ENCODE data around the gene SETD4.
"Not testable (repeated sequence)": the region's sequence is repeated elsewhere in the genome, so short reads cannot be mapped to it uniquely, and the experiment has no call there.

The SETD4 gene, protein sequence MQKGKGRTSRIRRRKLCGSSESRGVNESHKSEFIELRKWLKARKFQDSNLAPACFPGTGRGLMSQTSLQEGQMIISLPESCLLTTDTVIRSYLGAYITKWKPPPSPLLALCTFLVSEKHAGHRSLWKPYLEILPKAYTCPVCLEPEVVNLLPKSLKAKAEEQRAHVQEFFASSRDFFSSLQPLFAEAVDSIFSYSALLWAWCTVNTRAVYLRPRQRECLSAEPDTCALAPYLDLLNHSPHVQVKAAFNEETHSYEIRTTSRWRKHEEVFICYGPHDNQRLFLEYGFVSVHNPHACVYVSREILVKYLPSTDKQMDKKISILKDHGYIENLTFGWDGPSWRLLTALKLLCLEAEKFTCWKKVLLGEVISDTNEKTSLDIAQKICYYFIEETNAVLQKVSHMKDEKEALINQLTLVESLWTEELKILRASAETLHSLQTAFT

DNA sequence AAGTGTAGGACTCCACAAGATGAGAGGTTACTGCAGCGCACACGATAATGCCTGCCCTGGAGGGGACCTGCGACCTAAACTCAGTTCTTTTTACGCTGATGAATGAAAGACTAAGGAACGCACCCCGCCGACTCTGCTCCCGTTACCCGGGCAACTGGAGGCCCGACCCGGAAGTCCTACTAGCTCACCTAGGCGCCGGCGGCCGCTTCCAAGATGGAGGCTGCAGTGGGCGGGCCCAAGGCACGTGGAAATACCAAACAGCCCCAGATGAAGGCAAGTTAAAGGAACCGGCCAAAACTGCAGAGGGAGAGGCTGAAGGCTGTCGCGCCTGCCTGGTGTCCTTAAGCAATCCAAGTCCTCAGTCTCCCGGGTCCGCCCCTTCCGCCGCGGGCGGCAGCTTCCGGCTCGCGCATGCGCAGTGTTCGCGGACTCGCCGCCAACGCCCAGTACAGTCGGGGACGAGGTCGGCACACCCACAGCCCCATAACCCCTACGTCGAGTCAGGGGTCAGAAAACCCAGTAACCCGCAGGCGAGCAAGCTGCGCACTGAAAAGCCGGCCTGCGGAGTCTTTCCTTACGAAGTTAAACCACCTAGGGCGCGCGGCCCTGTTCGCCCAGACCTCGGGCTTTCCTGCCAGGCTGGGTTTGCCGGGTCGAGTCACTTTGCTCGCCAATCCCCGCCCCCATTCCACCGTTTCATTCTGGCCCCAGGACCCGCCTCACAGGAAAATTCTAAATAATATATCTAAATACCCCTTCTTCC lies at the start of gene SETD4:
Gene SETD4 (minus strand): TSS at position 368 of the 763 bp plus-strand sequence. CDS start 1,638 bp downstream, outside the sequence.
- DNase-seq: peak; percentile 89

DNA sequence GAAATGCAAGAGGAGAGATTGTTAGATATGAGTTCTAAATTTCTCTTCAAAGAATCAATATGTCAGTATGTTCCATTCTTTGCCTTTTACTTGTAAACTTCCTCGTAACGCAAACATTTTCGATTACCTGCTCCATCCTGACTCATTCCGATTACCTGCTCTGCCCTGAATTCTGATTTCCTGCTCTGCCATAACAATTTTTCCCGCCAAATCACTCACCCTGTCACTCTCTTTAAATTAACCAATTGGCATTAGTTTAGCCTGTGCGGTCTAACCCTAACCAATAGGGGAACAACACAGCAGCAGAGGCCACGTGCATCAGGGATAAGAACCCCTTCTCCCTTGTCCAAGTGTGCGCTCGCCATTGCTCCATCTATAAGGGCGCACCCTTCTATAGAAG lies 49.5 kb upstream of the SETD4 start:
- DNase-seq: no peak

DNA sequence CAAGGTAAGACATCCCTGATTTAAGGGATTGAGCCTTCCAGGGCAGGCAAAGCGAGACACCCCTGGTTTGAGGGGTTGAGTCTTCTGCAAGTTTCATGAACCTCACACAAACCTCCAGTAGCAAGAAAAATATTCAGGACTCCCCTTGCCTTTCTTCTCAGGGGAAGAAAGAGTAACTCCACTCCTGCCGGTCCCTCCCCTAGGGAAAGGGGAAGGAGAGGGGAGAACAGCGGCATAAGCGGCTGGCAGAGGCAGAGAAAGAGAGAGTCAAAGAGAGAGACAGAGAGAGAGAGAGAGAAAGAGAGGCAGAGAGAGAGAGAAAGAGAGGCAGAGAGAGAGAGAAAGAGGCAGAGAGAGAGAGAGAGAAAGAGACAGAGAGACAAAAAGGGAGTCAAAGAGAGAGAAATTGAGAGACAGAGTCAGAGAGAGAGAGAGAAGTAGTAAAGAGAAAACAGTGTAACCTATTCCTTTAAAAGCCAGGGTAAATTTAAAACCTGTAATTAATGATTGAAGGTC lies 45.1 kb upstream of the SETD4 start:
- DNase-seq: no peak

DNA sequence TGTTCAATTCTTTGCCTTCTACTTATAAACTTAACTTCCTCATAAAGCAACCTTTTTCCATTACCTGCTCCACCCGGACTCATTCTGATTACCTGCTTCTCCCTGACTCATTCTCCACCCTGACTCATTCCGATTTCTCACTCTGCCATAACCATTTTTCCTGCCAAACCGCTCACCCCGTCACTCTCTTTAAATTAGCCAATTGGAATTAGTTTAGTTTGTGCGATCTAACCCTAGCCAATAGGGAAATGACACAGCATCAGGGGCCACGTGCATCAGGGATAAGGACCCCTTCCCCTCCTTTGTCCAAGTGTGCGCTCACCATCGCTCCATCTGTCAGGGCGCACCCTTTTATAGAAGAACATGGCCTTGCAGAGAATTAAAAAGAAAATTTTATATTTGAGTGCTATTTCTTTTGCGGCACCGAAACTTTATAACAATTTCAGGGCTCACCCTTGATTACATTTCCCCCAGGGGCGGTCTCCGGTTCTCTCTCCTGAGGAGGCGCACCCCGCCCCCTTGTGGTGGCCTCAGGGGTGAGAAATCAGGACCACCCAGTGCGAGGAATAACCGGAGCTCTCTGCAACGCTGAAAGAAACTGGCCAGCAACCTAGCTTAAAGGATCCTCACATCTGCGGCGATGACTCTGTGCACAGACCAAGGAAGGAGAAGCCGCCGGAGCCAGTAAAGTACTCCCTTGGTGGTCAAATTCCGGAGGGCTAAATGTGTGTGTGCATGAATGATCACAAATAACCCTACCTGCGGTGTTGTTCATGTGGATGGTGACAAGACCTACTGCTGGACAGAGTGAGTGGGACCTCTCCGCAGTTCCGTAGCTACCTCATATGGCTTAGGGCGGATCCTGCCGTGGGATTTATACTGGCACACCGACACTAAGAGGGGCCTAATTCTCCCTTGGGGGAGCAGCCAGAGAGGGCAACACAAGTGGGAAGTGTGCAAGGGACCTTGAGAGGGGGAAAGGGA lies 44.3 kb upstream of the SETD4 start:
- no peak for DNase-seq

DNA sequence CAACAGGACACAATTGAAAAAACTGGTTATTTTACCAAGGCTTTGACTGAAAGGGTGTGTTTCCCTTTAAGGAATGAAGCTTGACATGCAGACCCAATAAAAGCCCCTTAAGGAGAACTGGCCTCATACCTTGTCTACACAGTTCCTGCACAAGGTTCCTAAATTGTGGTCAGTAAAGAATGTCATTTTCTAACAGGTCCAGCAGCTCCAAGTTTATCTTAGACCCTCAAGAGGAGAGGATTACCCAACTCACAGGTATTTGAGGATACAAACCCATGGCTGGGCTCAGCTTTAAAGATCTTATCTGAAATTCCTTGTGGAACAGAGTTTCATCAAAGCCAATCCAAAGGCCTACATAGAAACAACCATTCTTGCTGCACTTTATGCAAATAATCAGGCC lies 43.1 kb upstream of the SETD4 start:
- DNase-seq: no peak

DNA sequence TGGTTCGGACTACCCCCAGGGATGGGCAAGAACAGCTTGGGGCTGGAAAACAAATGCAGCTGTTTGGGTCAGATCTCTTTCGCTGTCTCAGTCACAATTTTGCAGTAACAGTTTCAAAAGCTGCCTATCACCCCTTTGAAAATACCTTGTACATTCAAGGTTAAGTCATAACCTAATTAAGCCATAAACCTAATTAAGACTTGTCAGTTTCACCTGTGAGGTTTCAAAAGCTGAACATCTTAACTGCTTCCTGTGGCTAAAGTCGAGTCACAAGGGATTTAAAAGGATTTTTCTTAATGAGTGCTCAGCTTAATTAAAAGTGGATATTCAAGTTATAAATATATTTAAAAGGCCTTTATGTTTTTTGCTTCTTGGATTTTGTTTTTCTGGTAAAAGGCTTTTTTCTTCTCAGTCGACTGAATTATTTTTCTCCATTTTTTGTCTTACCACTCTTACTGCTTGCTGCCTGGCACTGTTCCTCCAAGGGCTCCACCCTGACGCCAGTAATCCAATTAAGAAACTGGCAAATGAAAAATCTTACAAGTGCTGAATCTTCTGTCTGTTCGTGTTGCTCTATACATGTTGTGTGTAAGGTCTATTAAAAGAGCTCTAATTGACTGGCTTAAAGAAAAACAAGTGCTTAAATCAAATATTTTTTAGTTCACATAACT lies 40.8 kb upstream of the SETD4 start:
- DNase-seq: no peak

DNA sequence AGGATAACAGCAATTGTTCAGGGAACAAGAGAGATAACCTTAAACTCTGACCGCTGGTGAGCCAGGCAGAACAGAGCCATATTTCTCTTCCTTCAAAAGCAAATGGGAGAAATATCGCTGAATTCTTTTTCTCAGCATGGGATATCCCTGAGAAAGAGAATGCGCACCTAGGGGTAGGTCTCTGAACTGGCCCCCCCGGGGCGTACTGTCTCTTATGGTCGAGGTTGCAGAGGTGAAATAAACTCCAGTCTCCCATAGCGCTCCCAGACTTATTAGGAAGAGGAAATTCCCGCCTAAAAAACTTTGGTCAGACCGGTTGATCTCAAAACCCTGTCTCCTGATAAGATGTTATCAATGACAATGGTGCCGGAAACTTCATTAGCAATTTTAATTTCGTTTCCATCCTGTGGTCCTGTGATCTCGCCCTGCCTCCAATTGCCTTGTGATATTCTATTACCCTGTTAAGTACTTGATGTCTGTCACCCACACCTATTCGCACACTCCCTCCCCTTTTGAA lies 39.4 kb upstream of the SETD4 start:
- DNase-seq: not testable (repeated sequence)

DNA sequence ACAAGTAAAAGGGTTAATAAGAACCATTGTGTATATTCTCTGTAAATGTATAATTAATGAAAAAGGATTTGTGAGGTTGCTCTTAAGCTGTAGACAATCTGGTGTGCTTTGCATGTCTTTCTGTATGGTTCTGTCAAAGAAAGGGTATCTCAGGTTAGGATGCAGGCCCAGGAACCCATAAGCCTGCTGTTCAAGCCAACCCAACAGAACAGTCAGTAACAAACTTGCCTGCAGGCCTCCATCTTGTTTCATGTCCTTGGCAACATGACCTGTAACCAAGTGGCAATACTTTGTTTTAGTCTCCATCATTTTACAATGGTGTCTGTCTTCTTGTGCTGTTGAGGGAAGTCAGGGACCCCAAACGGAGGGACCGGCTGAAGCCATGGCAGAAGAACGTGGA lies 38.7 kb upstream of the SETD4 start:
- no peak for DNase-seq

DNA sequence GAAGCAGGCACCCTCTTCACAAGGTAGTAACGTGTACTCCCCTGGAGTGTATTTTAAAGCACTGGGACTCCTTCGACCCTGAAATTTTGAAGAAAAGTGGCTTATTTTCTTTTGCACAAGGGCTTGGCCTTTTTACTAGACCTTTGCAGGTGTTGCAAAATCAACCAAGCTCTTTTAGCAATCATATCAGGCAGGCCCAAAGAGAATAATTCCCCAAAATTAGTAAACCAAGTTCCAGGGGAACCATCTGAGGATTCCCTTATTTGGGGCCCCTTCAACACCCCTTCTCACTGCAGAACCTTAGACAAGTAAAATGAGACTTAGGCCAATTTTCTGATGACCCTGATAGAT lies 37.8 kb upstream of the SETD4 start:
- no peak for DNase-seq

DNA sequence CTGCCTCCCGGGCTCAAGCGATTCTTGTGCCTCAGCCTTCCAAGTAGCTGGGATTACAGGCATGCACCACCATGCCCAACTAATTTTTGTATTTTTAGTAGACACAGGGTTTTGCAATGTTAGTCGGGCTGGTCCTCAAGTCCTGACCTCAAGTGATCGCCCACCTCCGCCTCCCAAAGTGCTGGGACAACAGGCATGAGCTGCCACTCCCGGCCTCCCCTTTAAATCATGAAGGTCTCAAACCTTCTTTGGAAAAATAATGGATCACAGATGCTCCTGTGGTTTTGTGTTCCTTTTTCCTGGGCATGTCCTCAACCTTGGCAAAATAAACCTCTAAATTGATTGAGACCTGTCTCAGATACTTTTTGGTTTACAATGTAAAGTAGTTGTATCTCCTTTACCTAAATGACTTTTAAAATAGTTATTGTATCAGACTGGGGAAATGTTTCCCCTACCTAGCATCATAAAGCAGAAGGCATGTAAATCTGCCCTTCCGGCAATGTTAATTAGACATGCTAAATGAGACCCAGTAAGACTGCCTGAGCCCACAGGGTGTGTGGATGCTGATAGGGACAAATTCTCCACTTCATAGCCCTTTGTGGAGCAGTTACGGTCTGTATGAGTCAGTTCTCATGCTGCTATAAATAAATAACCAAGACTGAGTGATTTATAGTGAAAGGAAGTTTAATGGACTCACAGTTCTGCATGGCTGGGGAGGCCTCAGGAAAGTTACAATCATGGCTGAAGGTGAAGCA lies 37.3 kb upstream of the SETD4 start:
- no peak for DNase-seq

DNA sequence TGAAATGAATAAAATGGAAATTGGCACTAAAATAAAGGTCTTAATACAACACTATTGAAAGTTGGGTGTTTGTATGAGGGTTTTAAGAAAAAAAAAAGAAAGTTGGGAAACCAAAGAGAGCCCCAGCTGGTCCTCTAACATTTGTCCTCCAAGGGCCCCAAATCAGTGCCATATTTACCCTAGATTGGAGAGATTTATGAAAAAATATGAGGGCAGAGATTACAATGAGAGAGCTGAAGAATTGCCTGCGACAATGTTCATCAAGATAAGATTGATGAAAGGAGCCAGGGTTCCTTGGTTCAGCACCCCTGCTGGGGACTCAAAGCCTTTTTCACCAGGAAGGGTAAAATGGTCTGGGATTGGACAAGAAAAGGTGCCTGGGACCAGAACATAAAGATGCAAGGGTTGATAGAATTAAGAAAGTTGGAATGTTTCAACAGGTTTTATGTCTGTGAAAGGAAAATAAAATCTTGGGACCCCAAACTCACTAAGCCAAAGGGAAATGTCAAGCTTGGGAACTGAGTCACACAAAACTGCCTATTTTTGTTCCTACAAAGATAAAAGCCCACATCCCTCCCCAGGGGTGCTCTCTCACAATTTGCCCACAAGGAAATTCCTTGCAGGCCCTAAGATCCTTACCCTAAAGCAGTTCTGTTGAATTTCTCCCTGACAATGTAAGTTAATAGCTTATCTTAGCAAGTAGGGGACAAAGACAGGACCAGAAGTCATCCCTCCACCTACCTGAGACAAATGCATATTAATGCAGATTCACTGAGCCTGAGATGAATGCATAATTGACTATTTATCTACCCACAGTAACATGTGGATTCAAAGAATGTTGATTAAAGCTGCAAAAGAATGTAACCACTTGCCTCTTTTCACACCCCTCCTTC lies 36.3 kb upstream of the SETD4 start:
- no peak for DNase-seq

DNA sequence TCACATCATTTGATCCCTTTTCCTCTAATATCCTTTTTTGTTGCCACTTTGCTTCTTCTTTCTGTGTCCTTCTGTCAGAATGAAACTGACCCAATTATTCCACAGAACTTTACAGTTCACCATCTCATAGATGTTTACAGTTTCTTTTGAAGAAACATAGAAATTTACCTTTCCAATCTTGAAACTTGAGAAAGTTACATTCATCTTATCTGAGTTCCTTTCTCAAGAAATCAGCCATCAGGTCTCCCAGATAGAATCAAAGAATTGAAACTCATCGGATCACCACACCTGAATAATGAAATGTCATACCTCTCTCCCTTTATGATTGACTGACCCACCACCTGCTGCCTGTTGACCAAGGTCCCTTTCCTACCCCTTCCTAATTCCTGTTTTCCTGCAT lies 33.2 kb upstream of the SETD4 start:
- DNase-seq: no peak

DNA sequence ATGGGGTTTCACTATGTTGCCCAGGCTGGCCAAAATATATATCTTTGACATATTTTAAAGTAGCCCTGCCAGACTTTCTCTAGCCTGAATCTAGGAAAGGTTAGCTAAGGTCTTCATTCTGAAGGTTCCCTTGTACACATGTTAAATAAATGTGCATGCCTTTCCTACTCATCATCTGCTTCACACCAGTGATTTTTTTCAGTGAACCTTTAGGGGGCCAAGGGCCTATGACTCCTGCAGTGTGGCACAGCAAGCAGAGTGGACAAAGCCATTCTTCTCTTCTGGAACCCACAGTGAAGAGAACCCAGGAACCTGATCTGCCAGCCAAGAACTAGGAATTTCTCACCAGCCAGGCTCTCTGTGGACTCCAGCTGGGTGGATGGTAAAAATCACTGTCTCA lies 32.4 kb upstream of the SETD4 start:
- no peak for DNase-seq

DNA sequence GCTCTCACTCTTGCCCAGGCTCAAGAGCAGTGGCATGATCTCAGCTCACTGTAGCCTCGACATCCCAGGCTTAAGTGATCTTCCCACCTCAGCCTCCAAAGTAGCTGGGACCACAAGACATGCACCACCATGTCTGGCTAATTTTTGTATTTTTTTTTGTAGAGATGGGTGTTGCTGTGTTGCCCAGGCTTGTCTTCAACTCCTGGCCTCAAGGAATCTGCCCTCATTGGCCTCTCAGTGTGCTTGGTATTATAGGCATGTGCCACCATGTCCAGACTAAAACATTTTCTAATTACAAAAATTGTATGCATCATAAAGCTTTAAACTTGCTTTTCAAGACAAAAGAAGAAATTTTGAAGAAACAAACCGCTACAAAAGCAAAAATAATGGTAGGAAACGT lies 29.6 kb upstream of the SETD4 start:
- no peak for DNase-seq

DNA sequence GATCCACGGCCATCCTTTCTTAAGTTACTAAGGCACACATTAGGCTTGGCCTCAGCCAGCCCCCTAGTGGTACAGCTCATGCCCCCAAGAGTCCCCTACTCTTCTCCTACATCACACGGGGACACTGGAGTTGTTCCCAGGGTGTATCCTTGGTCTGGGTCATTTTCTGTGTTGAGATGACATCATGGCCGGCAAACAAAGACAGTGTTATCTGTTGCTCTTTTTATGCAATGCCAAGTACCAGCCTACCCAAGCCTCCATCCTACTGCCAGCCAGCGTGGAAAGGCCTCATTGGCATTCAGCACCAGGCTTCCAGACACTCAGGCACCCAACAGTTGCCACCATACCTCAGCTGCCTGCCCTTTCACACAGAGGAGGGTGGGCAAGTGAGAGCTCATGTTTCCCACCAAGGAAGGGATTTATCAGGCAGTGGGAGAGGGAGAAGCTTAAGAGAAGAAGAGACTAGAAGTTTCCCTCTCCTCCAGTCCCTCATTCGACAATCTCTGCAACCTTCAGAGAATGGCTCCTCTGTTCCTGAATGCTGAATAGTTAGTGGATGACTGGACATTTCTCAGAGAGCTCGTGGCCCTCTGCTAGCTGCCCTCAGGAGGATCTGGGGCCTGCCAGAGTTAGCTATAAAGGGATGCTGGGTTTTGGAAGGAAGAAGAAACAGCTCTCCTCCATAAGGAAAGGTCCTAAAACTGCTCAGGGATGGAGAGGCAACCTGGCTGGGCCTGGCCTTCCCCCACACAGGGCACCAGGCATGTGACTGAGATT lies 27.2 kb upstream of the SETD4 start:
- no peak for DNase-seq

DNA sequence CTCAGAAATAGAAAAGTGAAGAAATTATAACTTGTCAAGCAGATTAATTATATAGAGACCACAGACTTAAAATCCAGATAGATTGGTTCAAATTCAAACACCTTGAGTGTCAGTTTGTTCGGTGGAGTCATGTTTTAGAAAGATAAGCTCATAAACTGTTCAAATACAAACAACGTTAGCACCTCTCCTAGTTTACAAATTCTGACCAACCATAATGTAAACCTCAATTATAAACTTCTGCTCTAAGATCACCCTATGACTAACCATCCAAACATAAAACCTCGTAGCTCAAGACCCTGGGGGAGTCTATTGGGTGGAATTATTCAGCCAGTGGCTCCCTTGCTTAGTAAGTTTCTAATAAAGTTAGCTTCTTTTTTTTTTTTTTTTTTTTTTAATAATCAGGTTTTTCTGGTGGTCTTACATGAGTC lies 21.9 kb upstream of the SETD4 start:
- no peak for DNase-seq

DNA sequence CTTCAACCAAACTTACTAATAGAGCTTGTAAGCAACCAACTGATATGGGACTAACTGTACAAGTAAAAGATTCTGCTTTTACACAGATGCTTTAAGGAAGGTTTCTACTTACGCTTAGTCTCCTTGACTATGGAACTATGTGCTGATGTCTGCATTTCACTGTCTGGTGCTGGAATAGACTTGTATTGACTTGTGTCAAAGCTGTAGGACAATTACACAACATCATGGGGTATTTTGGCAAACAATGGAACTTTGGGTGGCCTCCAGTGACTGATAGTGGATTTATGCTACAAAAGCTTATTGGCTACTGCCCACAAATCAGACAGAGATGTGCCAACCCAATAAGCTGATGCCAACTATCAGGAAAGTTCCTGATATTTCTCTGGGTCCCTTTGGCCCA lies 20.1 kb upstream of the SETD4 start:
- DNase-seq: no peak

DNA sequence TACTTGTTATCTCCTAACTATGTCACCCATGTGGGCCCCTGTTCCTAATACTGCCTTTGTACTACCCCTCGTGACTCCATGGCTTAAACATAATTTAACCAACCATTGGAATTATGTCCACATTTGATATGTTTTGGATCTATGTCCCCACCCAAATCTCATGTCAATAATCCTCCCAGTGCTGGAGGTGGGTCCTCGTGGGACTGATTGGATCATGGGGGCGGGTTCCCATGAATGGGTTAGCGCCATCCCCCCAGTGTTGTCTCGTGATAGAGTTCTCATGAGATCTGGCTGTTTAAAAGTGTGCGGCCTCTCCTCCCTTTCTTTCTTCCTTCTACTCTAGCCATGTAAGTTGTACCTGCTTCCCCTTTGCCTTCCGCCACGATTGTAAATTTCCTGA lies 19.3 kb upstream of the SETD4 start:
- no peak for DNase-seq

DNA sequence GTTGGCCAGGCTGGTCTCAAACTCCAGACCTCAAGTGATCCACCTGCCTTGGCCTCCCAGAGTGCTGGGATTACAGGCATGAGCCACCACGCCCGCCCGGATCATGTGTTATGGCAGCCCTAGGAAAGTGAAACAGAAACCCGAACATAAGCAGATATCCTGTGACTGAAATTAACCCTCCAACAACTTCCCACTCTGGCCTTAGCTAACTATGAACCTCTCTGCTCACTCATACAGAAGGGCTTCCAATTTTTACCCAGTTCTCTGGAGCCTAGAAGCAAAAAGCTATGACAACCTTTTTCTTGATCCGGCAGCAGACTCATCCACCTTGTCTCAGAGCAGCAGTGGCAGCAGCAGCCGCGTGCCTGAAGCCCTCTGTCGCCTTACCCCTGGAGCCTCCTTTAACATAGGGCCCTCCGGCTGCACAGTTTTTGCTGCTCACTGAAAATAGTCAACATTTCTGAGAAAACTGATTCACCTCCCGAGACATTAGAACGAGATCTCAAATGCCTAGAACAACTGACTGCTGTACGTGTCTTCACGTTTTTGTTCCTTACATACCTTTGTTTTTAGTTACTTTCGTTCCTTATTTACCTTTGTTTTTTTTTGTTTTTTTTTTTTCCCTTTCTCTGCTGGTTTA lies 18.8 kb upstream of the SETD4 start:
- DNase-seq: no peak
